ENCODE measurements around the gene LRRC10B.

DNA sequence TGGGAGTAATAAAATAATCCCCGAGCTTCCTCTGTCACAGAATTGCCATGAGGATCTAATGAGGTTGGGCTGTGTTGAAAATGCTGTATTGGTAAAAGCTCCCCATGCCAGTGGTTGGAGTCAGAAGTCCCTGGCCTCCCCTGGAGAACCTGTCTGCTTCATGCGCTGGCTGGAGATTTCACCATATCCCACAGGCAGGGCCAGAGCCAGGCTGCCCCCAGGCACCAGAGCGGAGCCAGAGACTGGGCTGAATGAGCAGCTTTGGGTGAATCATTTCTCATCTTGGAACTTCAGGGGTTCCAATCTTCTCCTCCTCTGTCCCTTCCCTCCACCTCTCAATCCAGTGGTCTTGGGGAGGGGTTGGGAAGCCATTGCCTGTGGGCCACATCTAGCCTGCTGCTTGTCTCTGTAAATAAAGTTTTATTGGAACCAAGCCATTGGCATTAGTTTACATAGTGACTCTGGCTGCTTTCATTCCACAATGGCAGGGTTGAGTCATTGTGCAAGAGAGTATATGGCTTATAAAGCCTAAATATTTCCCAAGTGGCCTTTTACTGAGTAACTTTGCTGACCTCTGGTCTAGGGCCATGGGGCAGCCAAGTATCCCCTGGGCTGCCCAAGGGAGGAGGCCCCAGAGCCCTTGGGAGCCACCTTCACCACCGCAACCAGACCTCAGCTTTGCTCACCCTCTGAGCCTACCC is 35.2 kb downstream of the LRRC10B start:
- no peak for TF ChIP-seq EZH2 (IDR thresholded peaks at IDR 0.05; ENCODE audit: borderline replicate concordance)
- TF ChIP-seq, protein P1, sequence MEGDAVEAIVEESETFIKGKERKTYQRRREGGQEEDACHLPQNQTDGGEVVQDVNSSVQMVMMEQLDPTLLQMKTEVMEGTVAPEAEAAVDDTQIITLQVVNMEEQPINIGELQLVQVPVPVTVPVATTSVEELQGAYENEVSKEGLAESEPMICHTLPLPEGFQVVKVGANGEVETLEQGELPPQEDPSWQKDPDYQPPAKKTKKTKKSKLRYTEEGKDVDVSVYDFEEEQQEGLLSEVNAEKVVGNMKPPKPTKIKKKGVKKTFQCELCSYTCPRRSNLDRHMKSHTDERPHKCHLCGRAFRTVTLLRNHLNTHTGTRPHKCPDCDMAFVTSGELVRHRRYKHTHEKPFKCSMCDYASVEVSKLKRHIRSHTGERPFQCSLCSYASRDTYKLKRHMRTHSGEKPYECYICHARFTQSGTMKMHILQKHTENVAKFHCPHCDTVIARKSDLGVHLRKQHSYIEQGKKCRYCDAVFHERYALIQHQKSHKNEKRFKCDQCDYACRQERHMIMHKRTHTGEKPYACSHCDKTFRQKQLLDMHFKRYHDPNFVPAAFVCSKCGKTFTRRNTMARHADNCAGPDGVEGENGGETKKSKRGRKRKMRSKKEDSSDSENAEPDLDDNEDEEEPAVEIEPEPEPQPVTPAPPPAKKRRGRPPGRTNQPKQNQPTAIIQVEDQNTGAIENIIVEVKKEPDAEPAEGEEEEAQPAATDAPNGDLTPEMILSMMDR (IDR thresholded peaks at IDR 0.05; ENCODE audit: poor library complexity) = no peak
